Measurements from ENCODE around the gene TBC1D1.

- no peak for TF ChIP-seq CTCF (IDR thresholded peaks at IDR 0.05; ENCODE audit: low read length)
- TF ChIP-seq EZH2 (IDR thresholded peaks at IDR 0.05; ENCODE audit: borderline replicate concordance, low read length): no peak
Measured at GRCh38 chr4:38163216-38164006, 272.5 kb downstream of the TBC1D1 start.
